Measurements from ENCODE around the gene ASB6. TPM values are rescaled to one million over a fixed set of nuclear protein-coding genes. Genes with fewer than 3 reads are reported as not detected.

The ASB6 gene
- total and polyA plus RNA-seq, 2 of the 13 experiments (the other 11 are each of a cell fraction or from before 2014, with no cell fraction given) = 8.2 to 8.4 TPM

DNA sequence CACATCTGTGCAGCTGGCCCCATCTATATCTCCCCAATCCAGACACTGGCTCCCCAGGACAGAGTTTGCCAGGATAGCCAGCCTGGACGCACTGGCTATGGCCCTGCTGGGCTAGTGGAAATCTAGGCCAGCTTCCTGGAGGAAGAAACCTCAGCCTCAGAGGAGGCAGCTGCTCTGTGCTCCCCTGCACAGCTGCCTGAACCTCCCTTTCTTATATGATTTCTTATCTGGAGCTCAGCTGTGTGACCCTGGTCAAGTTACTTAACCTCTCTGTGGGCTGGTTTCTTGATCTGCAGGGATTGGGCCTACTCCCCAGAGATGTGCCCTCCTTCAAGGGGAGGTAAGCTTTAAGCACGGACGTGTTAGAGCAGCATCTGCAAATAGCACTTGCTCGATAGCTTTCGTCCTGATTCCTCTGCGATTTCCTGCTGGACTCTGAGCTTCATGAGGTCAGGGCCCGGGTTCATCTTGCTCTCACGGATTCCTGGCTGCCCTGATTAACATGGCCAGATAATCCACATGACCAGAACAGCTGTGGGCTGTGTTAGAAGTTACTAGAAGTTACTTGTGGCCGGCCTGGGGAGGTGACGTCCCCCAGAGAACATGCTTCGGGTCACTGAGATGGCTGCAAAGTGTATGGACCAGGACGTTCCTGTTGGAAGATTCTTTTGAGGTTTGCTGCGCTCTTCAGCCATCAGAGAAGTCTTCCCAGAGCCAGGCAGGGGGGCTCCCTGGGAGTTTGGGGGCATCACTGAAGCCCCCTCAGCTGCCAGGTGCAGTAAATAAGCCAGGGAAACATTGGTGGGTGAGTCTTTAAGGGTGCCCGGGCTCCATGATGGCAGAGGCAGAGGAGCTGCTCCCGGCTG, 35.6 kb downstream of the ASB6 start (continued):
- TF ChIP-seq ZNF263 (CRISPR knock-in tag; IDR thresholded peaks at IDR 0.05) (peak; percentile 58; the same call in 1 of the 2 replicates), NFE2 (CRISPR knock-in tag; IDR thresholded peaks at IDR 0.05) (no peak), BRD4 (CRISPR knock-in tag; IDR thresholded peaks at IDR 0.05) (peak; percentile 17; the same call in 1 of the 2 replicates), SRSF1 (optimal IDR thresholded peaks at IDR 0.05; ENCODE audit: low read depth, low read length) (no peak), SALL1 (CRISPR knock-in tag; IDR thresholded peaks at IDR 0.05) (peak; percentile 75), ZNF292 (CRISPR knock-in tag; IDR thresholded peaks at IDR 0.05; ENCODE audit: borderline replicate concordance, low read depth) (peak; percentile 56; the same call in 1 of the 2 replicates), RXRA (CRISPR knock-in tag; IDR thresholded peaks at IDR 0.05) (peak; percentile 90), ZNF225 (CRISPR knock-in tag; IDR thresholded peaks at IDR 0.05) (0 out of 2 replicates have a peak, but pooled peaks have one; percentile 59), ZNF644 (CRISPR knock-in tag; IDR thresholded peaks at IDR 0.05; ENCODE audit: low read depth) (0 out of 2 replicates have a peak, but pooled peaks have one; percentile 11), FOXM1 (CRISPR knock-in tag; IDR thresholded peaks at IDR 0.05) (no peak), TFE3 (CRISPR knock-in tag; IDR thresholded peaks at IDR 0.05) (peak; percentile 74; the same call in 1 of the 2 replicates), ZNF607 (CRISPR knock-in tag; IDR thresholded peaks at IDR 0.05; ENCODE audit: borderline replicate concordance) (no peak), ELF3 (CRISPR knock-in tag; IDR thresholded peaks at IDR 0.05) (peak; percentile 92), ETV5 (CRISPR knock-in tag; IDR thresholded peaks at IDR 0.05; ENCODE audit: borderline replicate concordance) (peak; percentile 94), FOSL2 (CRISPR knock-in tag; IDR thresholded peaks at IDR 0.05) (peak; percentile 43; the same call in 1 of the 2 replicates), ZNF484 (CRISPR knock-in tag; IDR thresholded peaks at IDR 0.05; ENCODE audit: borderline replicate concordance, low read depth) (no peak), SSRP1 (CRISPR knock-in tag; IDR thresholded peaks at IDR 0.05) (no peak), ZFP91 (CRISPR knock-in tag; IDR thresholded peaks at IDR 0.05; ENCODE audit: borderline replicate concordance) (peak; percentile 86), ZSCAN9 (CRISPR knock-in tag; IDR thresholded peaks at IDR 0.05; ENCODE audit: borderline replicate concordance) (peak; percentile 78), ELF1 (CRISPR knock-in tag; IDR thresholded peaks at IDR 0.05) (peak; percentile 40), ASH2L (IDR thresholded peaks at IDR 0.05; ENCODE audit: insufficient read length, low read depth, low read length) (peak; percentile 64), MIXL1 (CRISPR knock-in tag; IDR thresholded peaks at IDR 0.05) (peak; percentile 84; the same call in 1 of the 2 replicates), ATAD3A (CRISPR knock-in tag; IDR thresholded peaks at IDR 0.05) (no peak), PITX1 (CRISPR knock-in tag; IDR thresholded peaks at IDR 0.05) (peak; percentile 89), KDM3A (CRISPR knock-in tag; IDR thresholded peaks at IDR 0.05; ENCODE audit: low read depth) (no peak), TRIM24 (CRISPR knock-in tag; IDR thresholded peaks at IDR 0.05) (no peak), THAP8 (CRISPR knock-in tag; IDR thresholded peaks at IDR 0.05; ENCODE audit: borderline replicate concordance) (no peak)
